Stimulated activated CD8-positive, alpha-beta memory T cell treated with anti-CD3 and anti-CD28 coated beads, Interleukin-4, amount 100 ng/mL, for 48 hours (primary cell): ENCODE measurements around the gene CDK5R1.

Experiments
- DNase-seq: peaks from one replicate; pipeline ENCODE4 v3.0.0-alpha.2; 2020

Gene CDK5R1

DNA sequence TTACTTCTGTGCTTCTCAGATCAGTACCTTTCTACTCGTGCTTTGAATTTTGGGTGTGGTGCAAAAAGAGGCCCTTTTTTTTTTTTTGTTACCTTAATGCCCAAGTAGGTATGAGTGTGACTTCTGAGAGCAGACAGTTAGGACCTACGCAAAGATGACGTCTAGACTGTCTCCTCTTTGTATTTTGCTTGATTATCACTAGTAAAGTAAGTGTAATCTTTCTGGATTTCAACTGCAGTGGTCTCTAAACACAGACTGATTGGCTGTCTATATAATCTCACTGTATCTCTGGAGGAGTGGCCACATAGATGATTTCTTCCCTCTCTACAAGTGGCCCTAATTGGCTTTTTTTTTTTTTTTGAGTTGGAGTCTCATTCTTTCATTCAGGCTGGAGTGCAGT, 11.5 kb upstream of the CDK5R1 start:
- no peak for DNase-seq

DNA sequence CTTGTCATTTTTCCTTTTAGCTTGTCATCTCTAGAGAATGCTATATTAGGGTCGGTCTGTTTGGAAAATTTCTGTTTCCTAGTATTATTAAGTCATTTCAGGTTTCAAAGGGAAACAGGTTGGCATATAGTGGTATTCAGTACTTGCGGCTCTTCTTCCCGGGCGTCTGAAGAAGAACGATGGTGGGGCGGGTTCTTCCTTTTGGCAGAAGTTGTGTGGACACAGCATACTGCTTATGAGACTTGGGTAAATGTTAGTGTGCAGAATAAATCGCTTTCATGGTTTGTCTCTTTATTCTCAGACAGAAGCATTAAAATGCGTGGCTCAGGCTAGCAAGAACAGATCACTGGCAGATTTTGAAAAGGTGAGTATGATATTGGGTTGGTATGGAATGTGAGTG, 9.6 kb upstream of the CDK5R1 start:
- no peak for DNase-seq

DNA sequence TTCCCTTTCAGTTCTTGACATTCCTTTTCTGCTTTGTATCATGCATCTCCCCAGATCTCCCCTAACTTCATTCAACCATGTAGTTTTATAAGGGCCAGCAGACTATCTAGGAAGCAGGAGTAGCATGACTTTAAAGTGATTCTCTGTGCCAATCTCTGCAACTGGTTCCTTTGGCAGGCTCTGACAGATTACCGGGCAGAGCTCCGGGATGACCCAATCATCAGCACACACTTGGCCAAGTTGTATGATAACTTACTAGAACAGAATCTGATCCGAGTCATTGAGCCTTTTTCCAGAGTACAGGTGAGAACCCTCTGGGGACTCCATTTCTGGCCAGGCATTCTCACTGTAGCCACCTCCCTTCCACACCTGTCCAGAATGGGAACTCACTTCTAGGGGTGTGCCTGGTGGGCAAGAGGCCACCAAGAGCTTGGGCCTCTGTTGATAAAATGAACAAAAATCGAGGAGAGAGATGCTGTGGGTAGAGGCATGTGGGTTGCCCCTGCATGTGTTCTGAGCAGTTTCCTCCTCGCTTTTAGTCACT, 7.6 kb upstream of the CDK5R1 start:
- no peak for DNase-seq

DNA sequence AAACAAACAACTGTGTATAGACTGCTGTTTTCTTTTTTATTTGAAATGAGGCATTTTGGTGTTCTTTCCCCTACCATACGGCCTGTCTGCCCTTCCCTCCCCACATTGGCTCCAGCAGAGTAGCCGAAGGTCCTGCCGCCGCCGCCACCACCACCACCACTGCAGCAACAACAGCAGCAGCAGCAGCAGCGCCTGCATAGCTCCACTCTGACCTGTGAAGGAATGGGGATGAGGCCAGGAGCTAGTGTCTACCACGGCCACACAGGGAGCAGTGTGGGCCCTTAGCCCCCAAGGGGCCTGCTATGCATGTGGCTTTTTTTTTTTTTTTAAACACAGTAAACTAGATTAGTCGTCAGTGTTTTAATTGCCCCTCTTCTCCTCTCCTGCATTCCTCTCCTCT, 5.6 kb upstream of the CDK5R1 start:
- DNase-seq: no peak

DNA sequence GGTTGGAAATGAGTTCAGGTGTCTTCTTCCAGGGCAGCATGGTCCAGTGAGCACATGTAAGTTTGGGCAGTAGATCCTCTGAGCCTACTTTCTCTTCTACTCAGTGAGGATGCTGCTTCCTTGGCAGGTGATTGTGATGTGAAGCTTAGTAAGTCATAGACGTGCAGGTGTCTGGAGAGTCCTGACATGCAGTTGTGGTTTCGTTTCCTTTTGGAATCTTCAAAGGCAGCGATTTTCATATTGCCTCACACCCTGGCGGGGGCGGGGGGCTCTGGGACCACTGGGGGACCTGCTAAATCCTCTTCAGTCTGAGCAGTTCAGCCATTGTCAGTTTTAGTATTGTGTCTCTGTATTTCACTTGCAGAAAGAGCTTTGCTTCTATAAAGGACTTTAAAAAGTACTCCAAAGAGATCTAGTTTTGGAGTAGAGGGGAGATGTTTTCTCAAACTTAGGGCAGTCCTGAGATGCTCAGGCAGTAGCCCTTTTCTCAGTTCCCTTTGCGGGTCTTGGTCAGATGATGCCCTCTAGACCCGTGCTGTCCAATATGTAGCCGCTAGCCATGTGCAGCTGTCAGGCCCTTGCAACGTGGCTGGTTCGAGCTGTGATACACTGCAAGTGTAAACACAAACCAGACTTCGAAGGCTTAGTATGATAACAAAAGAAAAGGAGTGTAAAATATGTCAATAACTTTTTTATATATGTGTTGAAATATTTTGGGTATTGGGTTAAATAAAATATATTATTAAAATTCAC, 4.0 kb upstream of the CDK5R1 start:
- DNase-seq: no peak

DNA sequence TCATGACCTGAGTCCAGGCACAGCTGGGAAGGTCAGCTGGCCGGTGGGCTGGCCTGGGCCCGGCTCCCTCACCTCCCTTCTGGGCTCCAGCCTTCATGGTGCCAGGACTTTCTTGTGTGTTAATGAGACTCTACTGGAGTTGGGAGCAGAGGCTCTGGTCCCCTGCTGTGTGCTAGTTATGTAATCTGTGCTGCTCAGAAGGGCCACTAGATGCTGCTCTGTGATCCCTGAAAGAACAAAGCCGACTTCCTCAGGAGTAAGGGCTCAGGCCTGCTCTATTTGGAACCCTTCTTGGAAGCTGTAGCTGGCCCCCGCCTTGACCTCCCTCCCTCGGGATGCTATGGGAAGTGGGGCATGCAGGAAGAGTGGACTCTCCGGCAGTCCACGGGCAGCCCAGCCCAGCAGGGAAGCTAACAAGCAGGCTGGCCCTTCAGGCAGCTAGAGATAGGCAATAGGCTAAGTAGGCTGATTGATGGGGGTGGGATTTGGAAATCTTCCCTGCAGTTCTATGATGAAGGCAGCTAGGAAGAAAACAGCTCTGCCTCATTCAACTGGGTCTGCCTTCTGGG, 3.3 kb upstream of the CDK5R1 start:
- no peak for DNase-seq

DNA sequence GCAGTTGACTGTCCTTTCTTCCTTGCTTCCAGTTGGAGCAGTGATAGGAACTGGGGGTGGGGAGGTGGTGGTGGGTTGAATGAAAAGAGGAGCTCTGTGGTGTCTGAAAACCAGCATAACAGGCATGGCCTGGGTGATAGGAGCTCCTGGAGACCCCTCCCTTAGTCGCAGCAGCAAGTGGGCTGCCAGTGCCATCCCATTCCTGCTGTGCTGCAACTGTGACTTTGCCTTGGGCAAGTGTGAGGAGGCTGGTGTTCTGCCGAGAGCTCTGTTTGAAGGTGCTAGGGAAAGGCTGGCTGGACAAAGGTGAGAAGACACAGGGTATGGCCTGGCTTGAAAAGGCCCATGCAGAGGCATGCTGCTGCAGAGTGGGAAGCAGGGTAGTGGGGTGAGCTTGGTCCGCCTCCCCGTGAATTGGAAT, 2.7 kb upstream of the CDK5R1 start:
- no peak for DNase-seq

DNA sequence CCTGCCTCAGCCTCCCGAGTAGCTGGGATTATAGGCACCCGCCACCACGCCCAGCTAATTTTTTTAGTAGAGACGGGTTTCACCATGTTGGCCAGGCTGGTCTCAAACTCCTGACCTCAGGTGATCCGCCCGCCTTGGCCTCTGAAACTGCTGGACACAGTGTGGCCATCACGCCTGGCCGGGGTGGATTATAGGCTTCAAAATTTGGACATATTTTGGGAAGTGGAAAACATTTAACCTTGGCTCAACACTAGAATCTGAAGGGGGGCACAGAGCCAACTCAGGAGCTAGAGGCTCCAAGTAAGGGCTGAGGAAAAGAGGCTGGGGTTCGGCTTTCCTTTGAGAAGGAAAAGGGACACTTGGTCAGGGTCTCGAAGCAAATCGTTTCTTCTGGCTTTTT, 2.2 kb upstream of the CDK5R1 start:
- no peak for DNase-seq

DNA sequence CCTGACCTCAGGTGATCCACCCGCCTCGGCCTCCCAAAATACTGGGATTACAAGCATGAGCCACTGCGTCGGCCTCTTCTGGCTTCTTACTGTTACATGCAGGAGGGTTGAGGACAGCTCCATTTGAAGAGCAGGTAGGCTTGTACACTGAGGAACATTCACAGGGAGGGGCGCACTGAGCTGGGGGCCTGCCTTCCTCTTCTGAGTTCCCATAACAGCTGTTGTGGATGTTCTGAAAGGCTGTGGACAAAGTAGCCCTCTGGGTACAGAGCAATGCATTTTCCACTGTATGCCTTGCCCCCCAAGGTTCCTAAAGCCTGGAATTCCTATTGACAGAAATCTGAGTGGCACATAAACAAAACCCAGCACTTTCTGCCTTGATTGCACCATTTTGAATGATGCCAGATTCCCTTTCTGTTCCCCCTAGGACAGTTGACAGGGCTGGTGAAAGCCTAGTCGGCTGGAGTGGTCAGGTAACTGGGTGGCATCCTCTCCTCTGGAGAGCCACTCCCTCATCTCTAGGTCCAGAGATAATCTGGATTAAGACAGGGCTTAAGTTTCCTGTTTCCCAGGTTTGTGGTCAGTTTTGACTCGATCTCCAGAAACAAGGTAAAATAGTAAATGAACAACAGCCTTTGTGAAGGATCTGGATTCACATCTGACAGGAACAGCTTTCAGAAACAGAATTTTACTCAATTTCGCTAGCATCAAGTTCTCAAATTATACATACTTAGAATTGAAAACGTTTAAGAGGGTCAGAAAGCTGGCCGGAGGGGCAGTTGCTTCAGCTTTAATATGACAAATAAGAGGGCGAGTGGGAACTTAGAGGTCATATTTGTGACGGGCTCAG, 1.3 kb upstream of the CDK5R1 start:
- no peak for DNase-seq

DNA sequence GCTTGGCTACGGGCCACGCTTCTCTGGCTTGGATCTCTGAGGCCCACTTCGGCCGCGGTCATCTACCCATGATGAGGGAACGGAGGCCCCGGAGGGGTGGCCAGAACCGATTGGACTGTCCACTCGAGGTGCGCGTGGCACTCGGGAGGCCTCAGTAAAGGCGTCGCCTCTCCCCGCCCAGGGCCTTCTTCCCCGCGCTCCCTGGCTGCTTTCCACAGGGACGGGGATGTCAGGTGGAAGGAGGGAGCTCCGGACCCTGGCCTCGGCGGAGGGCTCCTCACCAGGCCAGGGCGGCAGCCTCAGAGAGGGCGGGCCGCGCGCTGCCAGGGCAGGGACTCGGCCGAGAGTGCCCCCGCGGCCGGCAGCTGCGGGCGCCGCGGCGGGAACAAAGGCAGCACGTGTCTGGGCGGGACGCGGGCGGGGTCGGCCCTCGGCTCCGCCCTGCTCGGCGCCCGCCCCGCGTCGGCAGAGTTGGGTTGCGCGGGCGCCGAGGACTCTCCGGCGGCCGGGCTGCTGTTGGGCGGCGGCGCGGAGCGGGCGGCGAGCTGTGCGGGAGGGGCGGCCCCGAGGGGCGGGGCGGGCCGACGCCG, 587 bp upstream of the CDK5R1 start:
- peak; percentile 76 for DNase-seq

DNA sequence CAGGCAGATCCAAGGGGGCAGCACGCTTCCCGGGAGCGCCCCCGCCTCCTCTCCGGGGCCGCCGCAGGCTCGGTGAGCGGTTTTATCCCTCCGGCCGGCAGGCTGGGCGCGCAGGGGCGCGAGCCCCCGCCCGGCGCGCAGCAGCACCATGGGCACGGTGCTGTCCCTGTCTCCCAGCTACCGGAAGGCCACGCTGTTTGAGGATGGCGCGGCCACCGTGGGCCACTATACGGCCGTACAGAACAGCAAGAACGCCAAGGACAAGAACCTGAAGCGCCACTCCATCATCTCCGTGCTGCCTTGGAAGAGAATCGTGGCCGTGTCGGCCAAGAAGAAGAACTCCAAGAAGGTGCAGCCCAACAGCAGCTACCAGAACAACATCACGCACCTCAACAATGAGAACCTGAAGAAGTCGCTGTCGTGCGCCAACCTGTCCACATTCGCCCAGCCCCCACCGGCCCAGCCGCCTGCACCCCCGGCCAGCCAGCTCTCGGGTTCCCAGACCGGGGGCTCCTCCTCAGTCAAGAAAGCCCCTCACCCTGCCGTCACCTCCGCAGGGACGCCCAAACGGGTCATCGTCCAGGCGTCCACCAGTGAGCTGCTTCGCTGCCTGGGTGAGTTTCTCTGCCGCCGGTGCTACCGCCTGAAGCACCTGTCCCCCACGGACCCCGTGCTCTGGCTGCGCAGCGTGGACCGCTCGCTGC, 832 bp downstream of the CDK5R1 start:
- DNase-seq: no peak

DNA sequence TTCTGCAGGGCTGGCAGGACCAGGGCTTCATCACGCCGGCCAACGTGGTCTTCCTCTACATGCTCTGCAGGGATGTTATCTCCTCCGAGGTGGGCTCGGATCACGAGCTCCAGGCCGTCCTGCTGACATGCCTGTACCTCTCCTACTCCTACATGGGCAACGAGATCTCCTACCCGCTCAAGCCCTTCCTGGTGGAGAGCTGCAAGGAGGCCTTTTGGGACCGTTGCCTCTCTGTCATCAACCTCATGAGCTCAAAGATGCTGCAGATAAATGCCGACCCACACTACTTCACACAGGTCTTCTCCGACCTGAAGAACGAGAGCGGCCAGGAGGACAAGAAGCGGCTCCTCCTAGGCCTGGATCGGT, 1.4 kb downstream of the CDK5R1 start:
- DNase-seq: no peak

DNA sequence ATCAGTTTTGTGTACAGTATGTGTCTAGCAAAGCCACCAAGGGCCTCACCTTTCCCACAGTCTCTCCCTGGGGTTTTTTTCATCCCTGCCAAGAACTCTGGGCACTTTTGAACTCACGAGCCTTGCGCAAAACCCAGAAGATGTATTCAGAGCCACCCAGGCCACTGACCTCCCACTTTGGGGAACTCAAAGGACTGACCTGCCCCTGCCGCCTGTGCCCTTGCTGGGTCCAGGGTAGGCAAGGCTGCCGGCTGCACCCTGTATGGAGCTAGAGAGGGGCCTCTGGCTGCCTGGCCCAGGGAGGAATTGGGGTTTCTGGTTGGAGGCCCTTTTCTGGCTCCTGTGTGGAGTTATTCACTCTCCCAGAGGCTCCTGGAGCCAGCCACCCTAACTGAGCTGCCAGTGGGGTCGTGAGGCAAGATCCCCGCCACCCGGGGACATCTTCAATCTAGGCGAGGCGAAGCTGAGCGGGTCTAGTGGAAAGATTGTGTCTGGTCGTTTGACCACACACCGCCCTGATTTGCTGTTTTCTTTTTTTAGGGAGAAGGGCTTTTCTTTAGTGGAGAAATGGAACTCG, 1.9 kb downstream of the CDK5R1 start:
- DNase-seq: no peak

DNA sequence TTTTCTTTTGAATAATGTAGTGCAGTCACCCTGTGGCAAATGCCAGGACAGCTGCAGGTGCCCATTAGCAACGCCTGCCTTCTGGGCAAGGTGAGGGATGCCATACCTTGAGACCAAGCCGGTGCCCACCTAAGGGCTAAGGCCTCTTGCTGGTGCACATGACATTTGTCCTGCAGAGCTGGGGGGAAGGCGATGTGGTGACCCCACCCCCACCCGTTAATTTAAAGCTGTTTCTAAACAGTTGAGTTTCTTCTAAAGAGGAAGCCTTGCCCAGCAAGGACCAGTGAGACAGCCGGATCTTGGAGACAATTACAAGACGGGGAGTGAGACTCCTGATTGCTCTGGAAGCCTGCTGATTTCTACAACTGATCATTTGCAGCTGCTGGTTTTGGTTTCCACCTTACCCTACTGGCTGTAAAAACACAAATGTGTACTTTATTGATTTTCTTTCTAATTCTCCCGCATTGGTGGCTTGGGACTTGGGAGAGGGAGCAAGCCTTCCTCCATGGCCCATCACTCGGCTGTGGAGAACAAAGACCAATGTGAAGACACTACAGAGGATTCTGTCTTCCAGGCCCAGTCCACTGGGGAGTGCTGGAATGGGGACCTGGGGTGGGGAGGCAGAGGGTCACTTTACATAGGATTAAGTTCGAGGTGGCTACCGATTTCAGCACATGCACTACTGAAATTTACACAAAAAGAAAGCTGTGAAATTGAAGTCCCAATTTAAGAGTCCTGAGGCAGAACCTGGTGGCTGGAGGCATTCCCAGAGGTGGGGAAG, 2.7 kb downstream of the CDK5R1 start:
- DNase-seq: no peak

DNA sequence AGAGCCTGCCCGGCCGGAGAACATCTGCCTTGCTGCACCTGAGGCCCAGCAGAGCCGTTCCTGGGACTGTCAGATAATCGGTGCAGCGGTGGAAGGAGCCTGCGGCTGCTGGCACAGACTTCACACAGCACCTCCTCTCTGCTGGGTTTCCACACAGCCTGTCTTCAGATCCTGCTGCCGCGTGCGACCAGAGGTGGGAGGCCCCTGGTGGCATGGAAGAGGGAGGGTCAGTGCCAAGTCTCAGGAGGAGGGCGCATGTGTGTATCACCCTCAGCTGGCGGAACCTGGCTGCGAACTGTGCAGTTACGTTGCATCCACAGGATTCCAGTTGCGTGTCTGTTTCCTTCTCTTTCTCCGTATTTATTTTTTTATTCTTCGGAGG, 3.3 kb downstream of the CDK5R1 start:
- no peak for DNase-seq

DNA sequence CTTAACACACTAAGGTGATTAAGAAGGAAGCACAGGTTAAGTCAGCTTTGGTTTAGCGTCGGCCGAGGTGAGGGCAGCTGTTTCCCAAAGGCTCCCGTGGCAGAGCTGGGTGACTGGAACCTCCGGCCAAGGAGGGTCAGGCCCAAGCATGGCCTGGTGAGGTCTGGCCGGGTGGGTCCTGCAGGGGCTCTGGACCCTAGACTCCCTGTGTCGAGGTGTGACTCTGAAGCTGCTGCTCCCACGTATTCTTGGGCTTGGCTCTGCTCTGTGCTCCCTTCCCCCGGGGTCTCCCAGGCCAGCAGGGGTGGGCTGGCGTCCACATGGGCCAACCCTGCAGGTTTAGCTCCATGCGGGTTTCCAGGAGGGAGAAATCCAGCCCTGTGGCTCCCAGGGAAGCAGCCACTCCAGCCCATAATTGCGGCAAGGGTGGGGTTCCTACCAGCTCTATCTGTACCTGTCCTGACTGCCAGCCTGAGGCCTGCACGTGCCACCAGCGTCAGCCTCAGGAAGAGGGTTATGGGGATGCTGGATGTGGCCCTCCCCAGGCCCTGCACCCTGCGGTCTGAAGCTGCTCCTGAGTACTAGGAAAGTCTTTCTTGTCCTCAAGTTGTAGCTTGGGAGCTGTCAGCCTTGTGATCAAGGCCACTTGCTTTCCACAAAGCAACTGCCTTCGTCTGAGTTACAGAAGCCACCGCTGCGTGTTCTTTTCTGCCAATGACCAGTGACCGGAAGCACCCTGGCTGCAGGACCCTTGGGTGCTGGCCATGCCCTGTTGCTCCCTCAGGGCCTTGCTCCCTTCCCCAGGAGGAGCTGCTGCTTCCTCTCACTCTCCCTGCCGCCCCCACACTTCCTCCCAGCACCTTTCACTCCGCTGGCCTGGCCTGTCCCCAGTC, 4.8 kb downstream of the CDK5R1 start:
- DNase-seq: peak; percentile 53

DNA sequence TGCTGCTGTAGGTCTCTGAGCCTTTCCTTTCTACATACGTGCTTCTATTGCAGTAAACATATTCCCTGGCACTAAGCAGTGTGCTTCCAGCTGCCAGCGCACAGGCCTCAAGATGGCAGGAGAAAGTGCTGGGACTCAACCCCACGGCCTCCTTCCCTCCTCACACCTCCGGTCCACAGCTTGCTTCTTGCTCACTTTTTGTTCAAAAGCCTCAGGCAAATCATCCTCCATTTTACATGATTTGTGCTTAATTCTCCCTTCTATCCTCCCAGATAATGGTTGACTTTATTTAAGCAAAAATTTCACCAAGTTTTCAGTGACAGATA, 5.4 kb downstream of the CDK5R1 start:
- DNase-seq: no peak

DNA sequence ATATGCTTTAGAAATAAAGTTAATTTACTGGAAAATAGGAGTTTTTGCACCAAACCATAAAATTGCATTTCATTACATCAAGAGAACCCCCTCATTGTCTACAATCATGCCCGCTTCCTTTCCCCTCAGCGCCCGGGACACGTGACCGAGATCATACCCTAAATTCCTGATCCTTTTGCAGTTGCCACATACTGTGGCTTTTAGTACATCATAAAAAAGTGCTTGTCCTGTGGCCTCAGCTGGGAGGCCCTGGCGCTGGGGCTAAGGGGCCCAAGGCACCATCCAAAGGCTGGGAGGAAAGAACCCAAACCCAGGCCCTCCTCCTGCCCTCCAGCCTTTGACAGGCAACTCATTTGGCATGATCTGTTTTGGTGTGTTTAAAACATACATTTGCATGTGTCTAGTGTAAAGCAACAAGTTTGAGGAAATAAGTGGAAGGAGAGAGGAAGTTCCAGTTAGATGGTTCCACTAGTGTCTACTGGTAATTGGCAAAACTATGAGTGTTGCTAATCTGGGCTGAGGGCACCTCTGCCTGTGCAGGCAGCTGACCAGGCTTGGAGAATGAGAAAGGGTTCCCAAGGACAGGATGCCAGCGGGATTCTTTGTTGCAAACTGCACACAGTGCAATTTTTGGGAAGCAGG, 6.0 kb downstream of the CDK5R1 start:
- DNase-seq: no peak

DNA sequence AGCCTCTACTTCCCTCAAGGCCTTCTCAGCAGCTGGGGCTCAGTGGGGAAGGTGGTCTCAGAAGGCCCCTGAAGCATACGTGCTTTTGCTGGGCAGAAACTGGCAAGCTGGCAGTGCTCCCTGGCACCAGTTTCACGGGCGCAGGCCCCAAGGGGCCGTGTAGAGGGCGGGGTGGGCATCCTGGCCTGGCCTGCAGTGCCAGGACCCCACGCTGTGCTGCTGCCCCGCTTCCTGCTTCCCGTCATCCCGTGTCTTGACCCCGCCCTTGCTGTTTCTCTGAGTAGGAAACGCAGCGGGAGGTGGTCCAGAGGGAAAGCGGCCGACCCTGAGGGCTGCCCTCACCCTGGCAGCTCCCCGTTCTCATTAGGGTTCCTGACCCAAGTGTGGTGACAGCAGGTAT, 6.8 kb downstream of the CDK5R1 start:
- DNase-seq: no peak

DNA sequence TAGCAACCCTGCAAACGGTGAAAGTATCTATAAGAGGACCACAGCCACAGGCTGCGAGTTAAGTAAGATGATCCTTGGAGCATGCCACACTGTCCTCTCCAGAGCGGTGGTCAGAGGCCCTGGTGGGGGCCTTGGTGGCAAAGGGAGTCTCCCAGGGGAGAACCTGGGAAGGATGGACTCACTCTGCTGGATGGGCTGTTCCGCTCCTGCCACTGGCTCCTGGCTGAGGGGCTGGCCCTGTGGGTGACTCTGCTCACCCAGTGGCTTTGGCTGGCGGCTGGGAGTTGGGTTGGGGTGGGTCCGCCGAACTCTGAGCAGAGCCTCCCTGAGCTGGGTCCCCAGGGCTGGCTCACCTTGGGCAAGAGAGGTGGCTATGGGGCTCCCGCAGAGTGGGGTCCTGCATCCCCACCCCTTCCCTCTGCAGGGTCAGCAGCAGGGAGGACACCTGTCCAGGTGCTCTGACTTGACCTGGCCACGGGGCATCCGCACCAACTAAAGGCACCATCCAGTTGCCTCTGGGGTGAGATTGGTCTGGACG, 7.3 kb downstream of the CDK5R1 start:
- no peak for DNase-seq
